Epithelial cell of proximal tubule (primary cell): ENCODE data around the gene RBMS2. TPM values are rescaled to one million over a fixed set of nuclear protein-coding genes. Genes with fewer than 3 reads are reported as not detected.

Source experiments
- DNase-seq: peaks from one replicate; pipeline ENCODE4 v3.0.0-alpha.2; 2011; ENCODE audit warnings: low read depth
- H3K4me3 ChIP-seq: 2 replicates; pipeline ENCODE4 v1.5.1; 2011; ENCODE audit warnings: low read depth, mild to moderate bottlenecking, low read length
- total RNA-seq: library from RNA; depleted of rRNA; stranded (reverse); fragments of >200 nt; gene quantifications from 2 replicates; pipeline ENCODE4 v1.2.3, GENCODE V29; 2015
- TF ChIP-seq, protein P1 (sequence below): conservative IDR thresholded peaks from 2 replicates; pipeline ENCODE4 v1.5.1; 2012; ENCODE audit warnings: low read depth, mild to moderate bottlenecking, low read length

RBMS2 gene
- total RNA-seq = 23.9 and 31.0 TPM in 2 replicates

- peak within 1 kb of the TSS; percentile 76 for H3K4me3 ChIP-seq
- TF ChIP-seq, protein P1, sequence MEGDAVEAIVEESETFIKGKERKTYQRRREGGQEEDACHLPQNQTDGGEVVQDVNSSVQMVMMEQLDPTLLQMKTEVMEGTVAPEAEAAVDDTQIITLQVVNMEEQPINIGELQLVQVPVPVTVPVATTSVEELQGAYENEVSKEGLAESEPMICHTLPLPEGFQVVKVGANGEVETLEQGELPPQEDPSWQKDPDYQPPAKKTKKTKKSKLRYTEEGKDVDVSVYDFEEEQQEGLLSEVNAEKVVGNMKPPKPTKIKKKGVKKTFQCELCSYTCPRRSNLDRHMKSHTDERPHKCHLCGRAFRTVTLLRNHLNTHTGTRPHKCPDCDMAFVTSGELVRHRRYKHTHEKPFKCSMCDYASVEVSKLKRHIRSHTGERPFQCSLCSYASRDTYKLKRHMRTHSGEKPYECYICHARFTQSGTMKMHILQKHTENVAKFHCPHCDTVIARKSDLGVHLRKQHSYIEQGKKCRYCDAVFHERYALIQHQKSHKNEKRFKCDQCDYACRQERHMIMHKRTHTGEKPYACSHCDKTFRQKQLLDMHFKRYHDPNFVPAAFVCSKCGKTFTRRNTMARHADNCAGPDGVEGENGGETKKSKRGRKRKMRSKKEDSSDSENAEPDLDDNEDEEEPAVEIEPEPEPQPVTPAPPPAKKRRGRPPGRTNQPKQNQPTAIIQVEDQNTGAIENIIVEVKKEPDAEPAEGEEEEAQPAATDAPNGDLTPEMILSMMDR = no peak
- peak; percentile 86 for DNase-seq
Measured at GRCh38 chr12:56521590-56522371, at the start of gene RBMS2. TSS of gene RBMS2 (plus strand) at chr12:56521820. CDS start at chr12:56522024, 204 bp downstream.

GRCh38 chr12:56474389-56474788, 47.2 kb upstream of the RBMS2 start:
- TF ChIP-seq, protein P1 = no peak
- H3K4me3 ChIP-seq = no peak overlapping the region
- DNase-seq = no peak

DNA sequence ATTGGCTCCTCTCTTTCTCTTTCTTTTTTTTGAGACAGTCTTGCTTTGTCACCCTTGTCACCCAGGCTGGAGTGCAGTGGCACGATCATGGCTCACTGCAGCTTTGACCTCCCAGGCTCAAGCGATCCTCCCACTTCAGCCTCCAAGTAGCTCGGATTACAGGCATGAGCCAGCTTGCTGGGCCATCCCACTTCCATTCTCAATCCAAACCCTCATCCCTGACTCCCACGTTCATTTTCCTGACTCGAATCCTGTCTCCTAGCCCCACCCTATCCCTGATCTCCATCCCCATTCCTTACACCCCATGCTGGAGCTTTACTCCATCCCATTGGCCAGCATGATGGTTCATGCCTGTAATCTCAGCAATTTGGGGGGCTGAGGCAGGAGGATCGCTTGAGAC, 45.5 kb upstream of the RBMS2 start:
- DNase-seq = no peak
- TF ChIP-seq, protein P1 = no peak
- H3K4me3 ChIP-seq = no peak overlapping the region

DNA sequence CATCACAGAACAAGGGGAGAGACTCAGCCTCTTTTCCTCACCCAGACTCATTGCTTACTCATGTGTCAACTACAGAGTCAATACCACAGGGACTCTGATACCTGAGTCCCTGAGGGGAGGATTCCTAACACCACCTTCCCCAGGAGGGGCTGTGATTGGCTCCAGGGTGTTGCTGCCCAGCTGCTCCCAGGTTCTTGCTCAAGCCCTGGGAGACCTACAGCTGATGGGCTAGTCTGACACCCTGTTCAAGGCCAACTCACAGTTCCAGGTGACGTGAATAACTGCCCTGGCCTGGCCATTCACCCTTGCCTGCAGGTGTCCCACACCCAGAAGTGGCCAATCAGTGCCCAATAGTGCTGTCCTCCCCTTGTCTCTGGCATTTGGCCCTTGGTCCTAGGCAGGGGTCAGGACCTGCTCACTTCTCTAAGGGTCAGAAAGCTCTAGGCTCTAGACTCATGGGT, 44.6 kb upstream of the RBMS2 start:
- TF ChIP-seq, protein P1 = no peak
- H3K4me3 ChIP-seq = no peak overlapping the region
- no peak for DNase-seq

DNA sequence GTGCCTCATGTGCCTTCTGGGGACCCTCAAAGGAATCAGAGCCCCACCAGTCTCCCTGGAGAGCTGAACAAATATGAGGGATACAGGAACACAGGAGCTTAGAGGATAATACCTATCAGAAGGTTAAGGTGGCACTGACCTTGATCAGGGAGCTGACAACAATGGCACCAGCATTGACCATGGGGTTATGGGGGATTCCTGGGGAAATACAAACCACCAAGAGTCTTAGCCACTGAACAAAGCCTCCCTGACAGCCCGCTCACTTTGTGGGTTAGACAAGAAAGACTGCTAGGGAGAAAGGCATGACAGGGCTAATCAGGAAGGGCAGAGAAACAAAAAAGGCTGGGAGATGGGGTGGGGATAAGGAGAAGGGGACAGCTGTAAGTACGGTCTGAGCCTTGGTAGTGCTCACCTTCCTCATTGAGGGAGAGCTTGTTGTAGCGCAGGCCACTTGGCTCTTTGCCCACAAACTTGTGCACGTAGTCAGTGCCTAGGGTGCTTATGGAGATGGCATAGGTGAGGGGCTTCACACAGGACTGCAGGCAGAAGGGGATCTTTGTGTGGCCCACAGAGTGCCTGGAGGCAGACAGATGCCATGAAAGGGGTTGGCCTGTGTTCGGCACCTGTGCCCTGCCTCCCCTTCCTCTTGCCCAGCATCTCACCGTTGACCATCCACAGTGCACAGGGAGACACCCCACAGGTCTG, 43.9 kb upstream of the RBMS2 start:
- H3K4me3 ChIP-seq = no peak overlapping the region
- TF ChIP-seq, protein P1 = no peak
- no peak for DNase-seq

DNA sequence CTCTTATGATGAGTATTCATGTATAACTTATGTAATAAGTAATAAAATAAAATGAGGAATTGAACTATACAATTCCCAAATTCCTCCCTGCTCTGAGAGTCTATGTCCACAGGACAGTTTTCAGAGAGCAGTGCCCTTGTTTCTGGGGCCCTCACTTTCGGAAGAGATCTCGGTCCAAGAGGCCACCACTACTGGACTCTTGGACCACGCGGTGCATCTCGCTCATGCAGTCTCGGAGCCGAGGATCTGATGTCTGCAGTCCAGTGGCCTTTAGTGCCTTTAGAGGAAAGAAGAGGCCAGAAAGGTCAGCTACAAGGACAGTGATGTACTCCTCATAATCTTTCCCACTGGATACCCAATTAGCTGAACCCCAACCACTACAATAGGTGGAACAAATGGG, 42.0 kb upstream of the RBMS2 start:
- no peak for DNase-seq
- TF ChIP-seq, protein P1 = no peak
- H3K4me3 ChIP-seq = no peak overlapping the region
